ENCODE results near the gene C1orf87.

GRCh38 chr1:59979666-59980065 is 93.9 kb downstream of the C1orf87 start:
- TF ChIP-seq CTCF (IDR thresholded peaks at IDR 0.05) (no peak), POLR2A (IDR thresholded peaks at IDR 0.05) (no peak)

All from adrenal gland (tissue), 5 donors.